ENCODE results near the gene HPCAL1.

HPCAL1 gene

GRCh38 chr2:10369269-10370255 is 66.9 kb downstream of the HPCAL1 start:
- DNase-seq (ENCODE audit: low spot score), result no peak

- DNase-seq (ENCODE audit: low spot score), result no peak
These were observed 67.7 kb downstream of the HPCAL1 start for GRCh38 chr2:10370390-10370789.

- no peak for DNase-seq (ENCODE audit: low spot score)
These were observed 68.2 kb downstream of the HPCAL1 start for GRCh38 chr2:10370895-10371294.

- no peak for DNase-seq (ENCODE audit: low spot score)
These were observed 68.9 kb downstream of the HPCAL1 start for GRCh38 chr2:10371441-10372196.

DNA sequence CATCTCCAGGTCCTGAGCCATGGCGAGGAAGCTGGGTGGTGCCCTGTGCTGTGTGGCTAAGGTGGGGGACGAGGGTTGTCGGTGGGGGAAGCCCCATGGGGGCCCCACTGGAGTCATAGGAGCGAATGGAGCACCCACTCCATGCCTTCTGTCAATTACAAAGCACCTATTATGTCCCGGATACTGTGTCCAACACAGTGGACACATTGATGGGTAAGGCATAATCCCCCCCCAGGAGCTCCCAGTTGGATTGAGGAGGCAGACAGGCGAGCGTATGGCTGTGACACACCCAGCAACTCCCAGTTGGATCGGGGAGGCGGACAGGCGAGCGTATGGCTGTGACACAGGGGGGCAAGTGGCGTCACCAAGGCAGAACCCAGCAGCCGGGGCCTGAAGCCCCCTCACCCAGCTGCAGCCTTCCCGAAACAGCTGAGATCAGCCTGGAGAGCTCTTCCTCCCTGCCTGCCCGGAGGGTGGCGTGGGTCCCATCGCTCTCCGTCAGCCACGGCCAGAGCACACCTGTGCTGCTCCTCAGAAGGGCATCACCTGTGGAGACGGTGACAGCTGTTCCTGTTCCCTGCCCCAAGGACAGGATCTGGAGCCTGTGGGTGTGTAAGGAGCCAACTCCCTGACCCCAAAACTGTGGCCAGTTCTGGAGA is 69.6 kb downstream of the HPCAL1 start:
- DNase-seq (ENCODE audit: low spot score), result no peak

DNA sequence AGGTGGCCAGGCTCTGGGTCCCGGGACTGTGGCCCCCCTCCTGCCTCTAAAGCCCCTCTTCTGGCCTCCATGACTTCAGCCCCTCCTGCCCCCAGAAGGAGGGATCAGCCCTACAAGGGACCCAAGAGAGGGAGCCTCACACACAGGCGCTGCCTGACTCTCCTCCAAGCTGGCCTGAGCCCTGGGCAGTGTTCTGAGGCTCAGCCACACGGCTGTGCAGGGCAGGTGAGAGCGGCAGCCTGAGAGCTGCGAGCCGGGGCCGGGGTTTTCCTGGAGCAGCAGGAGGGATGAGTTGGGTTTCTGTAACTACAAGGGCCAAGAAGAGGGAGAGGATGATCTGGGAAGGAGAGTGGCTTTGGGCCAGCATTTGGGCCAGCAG is 70.1 kb downstream of the HPCAL1 start:
- DNase-seq (ENCODE audit: low spot score), result no peak

- DNase-seq (ENCODE audit: low spot score), result no peak
These were observed 71.2 kb downstream of the HPCAL1 start for GRCh38 chr2:10373931-10374330.

- DNase-seq (ENCODE audit: low spot score), result no peak
These were observed 71.7 kb downstream of the HPCAL1 start for GRCh38 chr2:10374362-10374943.

DNA sequence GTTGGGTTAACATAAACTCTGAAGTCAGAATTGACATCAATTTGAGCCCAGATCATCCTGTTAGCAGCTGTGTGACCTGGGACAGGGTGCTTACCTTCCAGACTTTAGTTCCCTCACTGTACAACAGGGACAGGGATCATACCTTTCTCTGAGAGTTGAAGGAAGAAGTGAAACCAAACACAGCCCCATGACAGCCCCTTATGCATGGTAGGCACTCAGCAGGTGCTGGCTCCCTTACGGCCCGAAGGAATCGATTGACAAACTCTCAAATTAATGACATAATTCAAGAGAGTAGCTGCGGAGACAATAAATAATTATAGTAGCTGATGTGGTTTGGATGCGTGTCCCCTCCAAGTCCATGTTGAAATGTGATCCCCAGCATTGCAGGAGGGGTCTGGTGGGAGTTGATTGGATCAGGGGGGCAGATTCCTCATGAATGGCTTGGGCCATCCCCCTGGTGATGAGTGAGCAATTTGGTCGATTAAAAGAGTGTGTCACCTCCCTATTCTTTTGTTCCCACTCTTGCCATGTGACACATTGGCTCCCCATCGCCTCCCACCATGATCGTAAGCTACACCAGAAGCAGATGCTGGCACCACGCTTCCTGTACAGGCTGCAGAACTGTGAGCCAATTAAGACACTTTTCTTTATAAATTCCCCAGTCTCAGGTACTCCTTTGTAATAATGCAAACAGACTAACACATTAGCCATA is 73.0 kb downstream of the HPCAL1 start:
- DNase-seq (ENCODE audit: low spot score), result no peak

- no peak for DNase-seq (ENCODE audit: low spot score)
These were observed 74.5 kb downstream of the HPCAL1 start for GRCh38 chr2:10377052-10377746.

GRCh38 chr2:10377747-10378085 is 75.0 kb downstream of the HPCAL1 start:
- no peak for DNase-seq (ENCODE audit: low spot score)

- no peak for DNase-seq (ENCODE audit: low spot score)
These were observed 75.5 kb downstream of the HPCAL1 start for GRCh38 chr2:10378189-10378588.

DNA sequence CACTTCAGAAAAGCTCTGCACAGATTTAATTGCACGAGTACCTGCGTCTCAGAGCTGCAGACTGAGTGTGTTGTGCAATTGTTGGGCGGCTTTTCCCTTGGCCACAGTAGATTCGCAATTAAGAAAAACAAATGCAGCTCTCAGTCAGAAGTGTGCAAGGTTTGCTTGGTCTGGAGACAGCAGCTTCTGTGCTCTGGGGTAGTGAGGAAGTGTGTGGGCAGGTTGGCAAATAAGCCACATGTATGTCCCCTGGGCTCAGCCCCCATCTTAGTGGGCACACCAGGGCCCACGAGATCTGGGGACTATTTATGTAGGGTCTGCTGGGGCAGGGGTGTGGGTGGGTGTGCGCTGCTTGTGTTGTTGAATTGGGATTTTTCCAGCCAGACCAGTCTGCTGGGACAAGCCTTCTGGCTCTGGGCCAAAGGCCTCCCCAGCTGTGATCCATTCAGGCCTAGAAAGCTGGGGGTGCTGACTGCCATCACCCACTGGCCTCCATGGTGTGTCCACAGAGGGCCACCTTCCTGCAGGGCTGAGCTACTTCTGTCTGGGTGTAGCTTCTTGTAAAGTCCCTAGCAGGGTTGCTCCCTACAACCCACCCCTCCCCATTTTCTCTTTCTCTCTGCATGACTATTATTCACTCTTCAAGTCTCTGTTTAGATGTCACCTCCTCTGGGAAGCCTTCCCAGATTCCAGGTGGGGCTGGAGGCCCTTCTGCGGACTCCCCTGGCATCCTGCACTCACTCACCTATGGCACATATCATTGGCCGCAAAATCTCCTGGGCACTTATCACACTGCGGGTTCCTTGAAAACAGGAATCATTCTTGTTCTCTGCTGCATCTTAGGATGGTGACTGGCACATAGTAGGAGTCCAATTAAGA is 77.6 kb downstream of the HPCAL1 start:
- DNase-seq (ENCODE audit: low spot score), result no peak

GRCh38 chr2:10381997-10382353 is 79.3 kb downstream of the HPCAL1 start:
- no peak for DNase-seq (ENCODE audit: low spot score)

DNA sequence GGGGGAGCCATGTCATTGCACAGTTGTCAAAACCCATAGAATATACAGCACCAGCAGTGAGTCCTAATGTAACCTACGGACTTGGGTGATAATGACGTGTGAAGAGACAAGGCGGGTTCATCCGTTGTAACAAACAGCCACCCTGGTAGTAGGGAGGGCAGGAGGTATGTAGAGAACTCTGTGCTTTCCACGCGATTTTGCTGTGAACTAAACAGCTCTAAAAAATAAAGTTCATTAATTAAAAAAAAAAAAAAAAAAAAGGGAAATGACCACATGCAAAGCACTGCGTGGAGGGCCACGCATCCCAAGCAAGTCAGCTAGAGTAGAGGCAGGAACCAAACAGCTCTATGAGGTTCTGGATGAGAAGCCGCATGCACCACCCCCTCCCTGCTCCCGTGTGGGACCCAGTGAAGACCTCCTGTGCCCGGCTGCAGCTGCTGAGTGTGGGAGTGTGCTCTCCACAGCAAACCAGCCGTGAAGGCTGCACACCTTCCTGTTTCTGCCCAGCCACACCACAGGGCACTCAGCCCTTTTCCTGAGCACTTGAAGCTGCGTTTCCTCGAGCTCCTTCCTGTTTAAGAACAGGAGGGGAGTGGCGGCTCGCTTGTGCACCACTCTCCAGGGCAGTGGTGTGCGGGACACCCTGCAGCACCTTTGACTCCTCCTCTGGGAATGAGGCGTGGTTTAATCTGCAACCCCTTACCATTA is 79.8 kb downstream of the HPCAL1 start:
- DNase-seq (ENCODE audit: low spot score), result no peak

DNA sequence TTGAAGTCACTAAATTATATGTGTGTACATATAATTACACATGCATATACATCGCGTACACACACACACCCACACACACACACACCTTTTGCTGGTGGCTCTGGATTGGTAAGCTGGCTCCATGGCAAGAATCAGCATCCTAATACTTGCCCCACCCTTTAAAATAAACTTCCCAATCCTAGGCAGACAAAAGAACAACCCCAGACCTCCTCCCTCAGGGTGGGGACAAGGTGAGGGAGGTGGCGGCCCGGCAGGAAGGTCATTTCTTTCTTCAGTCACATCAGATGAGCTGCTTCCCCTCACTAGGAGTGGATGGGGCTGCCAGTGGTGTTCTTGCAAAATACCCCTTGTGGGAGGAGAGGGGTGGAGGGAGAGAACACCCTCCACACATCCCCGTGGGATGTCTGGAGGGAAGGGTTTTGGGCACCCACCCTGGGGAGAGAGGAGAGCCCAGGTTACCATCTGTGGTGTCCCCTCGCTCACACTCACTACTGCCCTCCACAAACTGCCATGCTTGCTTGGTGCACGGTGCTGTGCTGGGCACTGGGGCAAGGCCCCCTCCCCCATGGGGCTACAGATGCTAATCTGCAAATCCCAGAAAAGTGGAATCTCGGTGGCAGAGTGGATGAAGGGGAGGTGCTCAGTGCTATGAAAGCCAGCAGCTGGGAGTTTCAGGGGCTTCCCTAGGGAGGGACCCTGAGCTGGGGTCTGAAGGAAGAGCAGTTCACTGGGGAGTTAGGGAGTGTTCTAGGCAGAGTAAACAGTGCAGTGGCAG is 81.4 kb downstream of the HPCAL1 start:
- no peak for DNase-seq (ENCODE audit: low spot score)

DNA sequence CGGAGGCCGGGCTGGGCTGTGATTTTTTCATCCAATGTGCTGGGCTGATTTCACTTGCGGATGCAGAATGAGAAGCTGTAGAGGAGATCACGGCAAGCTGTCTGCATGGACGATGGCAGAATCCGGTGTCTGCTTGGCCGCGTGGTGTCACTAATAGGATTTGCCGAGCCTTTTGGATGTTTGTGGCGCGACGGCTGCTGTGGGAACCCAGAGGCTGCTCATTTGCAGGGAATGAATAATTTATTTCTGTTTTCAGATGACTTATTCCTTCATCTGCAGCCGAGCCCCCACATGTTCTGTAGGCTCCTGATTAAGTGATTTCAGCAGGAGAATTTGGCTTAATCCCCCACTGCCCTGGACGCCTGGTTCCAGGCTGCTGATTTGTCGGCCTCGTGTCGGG is 82.8 kb downstream of the HPCAL1 start:
- peak; percentile 22 for DNase-seq (ENCODE audit: low spot score)

Measured in SK-N-DZ (cell line).